ENCODE measurements around the gene GALNT16.

The GALNT16 gene

GRCh38 chr14:69323999-69324282, 64.0 kb downstream of the GALNT16 start:
- Histone ChIP-seq H3K36me3 (replicated peaks; ENCODE audit: insufficient read depth, low read length) (no peaks in the 10 kb centered on the region), H3K79me2 (ENCODE audit: low read length) (no peaks in the 10 kb centered on the region), H3K4me1 (ENCODE audit: low read length) (peaks cover 13% of the 10 kb centered on the region), H3K9ac (ENCODE audit: low read length) (no peak overlapping the region), H2AFZ (ENCODE audit: low read length) (no peak overlapping the region), H3K27me3 (replicated peaks; ENCODE audit: insufficient read depth, low read length) (no peaks in the 10 kb centered on the region), H3K4me2 (ENCODE audit: low read depth, low read length) (no peak overlapping the region), H3K9me3 (replicated peaks; ENCODE audit: insufficient read depth, low read length) (no peaks in the 10 kb centered on the region), H3K27ac (ENCODE audit: low read length) (no peak overlapping the region), H3F3A (ENCODE audit: insufficient read depth, low read length) (no peaks in the 10 kb centered on the region), H3K9me2 (replicated peaks; ENCODE audit: insufficient read depth, low read length) (no peaks in the 10 kb centered on the region), H3K4me3 (ENCODE audit: low read length) (no peak overlapping the region), H4K20me1 (ENCODE audit: insufficient read depth, low read length) (no peaks in the 10 kb centered on the region)
- no peak for DNase-seq
- TF ChIP-seq CTCF (IDR thresholded peaks at IDR 0.05; ENCODE audit: low read length), result no peak
- TF ChIP-seq EZH2phosphoT487 (IDR thresholded peaks at IDR 0.05; ENCODE audit: low read length), result no peak
- no peak for TF ChIP-seq EZH2 (optimal IDR thresholded peaks at IDR 0.05; ENCODE audit: low read depth, low read length)

- Histone ChIP-seq H3K36me3 (replicated peaks; ENCODE audit: insufficient read depth, low read length) (no peaks in the 10 kb centered on the region), H3K79me2 (ENCODE audit: low read length) (no peaks in the 10 kb centered on the region), H3K9me3 (replicated peaks; ENCODE audit: insufficient read depth, low read length) (no peaks in the 10 kb centered on the region), H3K9me2 (replicated peaks; ENCODE audit: insufficient read depth, low read length) (no peaks in the 10 kb centered on the region), H4K20me1 (ENCODE audit: insufficient read depth, low read length) (no peaks in the 10 kb centered on the region), H3K9ac (ENCODE audit: low read length) (no peak overlapping the region), H3F3A (ENCODE audit: insufficient read depth, low read length) (no peaks in the 10 kb centered on the region), H3K4me1 (ENCODE audit: low read length) (peaks cover 13% of the 10 kb centered on the region), H3K27ac (ENCODE audit: low read length) (no peak overlapping the region), H3K27me3 (replicated peaks; ENCODE audit: insufficient read depth, low read length) (no peaks in the 10 kb centered on the region), H3K4me2 (ENCODE audit: low read depth, low read length) (no peak overlapping the region), H2AFZ (ENCODE audit: low read length) (no peak overlapping the region), H3K4me3 (ENCODE audit: low read length) (no peak overlapping the region)
- no peak for DNase-seq
- TF ChIP-seq EZH2 (optimal IDR thresholded peaks at IDR 0.05; ENCODE audit: low read depth, low read length) (no peak), CTCF (IDR thresholded peaks at IDR 0.05; ENCODE audit: low read length) (no peak), EZH2phosphoT487 (IDR thresholded peaks at IDR 0.05; ENCODE audit: low read length) (no peak)
Observed at GRCh38 chr14:69324341-69324931, 64.5 kb downstream of the GALNT16 start.

GRCh38 chr14:69325086-69325485, 65.1 kb downstream of the GALNT16 start:
- Histone ChIP-seq H3K27ac (ENCODE audit: low read length) (no peak overlapping the region), H4K20me1 (ENCODE audit: insufficient read depth, low read length) (no peaks in the 10 kb centered on the region), H3K9me2 (replicated peaks; ENCODE audit: insufficient read depth, low read length) (no peaks in the 10 kb centered on the region), H3K9ac (ENCODE audit: low read length) (no peak overlapping the region), H3K36me3 (replicated peaks; ENCODE audit: insufficient read depth, low read length) (no peaks in the 10 kb centered on the region), H3K4me1 (ENCODE audit: low read length) (peaks cover 13% of the 10 kb centered on the region), H3K4me3 (ENCODE audit: low read length) (no peak overlapping the region), H3F3A (ENCODE audit: insufficient read depth, low read length) (no peaks in the 10 kb centered on the region; the same call in 1 of the 2 replicates), H3K9me3 (replicated peaks; ENCODE audit: insufficient read depth, low read length) (no peaks in the 10 kb centered on the region), H3K79me2 (ENCODE audit: low read length) (no peaks in the 10 kb centered on the region), H3K4me2 (ENCODE audit: low read depth, low read length) (no peak overlapping the region), H2AFZ (ENCODE audit: low read length) (no peak overlapping the region), H3K27me3 (replicated peaks; ENCODE audit: insufficient read depth, low read length) (no peaks in the 10 kb centered on the region)
- no peak for DNase-seq
- TF ChIP-seq CTCF (IDR thresholded peaks at IDR 0.05; ENCODE audit: low read length) (no peak), EZH2 (optimal IDR thresholded peaks at IDR 0.05; ENCODE audit: low read depth, low read length) (no peak), EZH2phosphoT487 (IDR thresholded peaks at IDR 0.05; ENCODE audit: low read length) (no peak)

Data from MM.1S (cell line).